Stimulated activated naive CD8-positive, alpha-beta T cell treated with anti-CD3 and anti-CD28 coated beads, Interleukin-15, Interleukin-2, amounts not matched to agents 100 ng/mL and 50 ng/mL, for 24 hours (primary cell): ENCODE measurements around the gene DLX3.
A peak's percentile ranks its signal among the peaks of the same experiment; 100 is the strongest.
"Not testable (repeated sequence)": the region's sequence is repeated elsewhere in the genome, so short reads cannot be mapped to it uniquely, and the experiment has no call there.

ENCODE experiments used
- H3K27ac Mint-ChIP-seq: one replicate; pipeline ENCODE4 v1.8.0; 2021; ENCODE audit warnings: mild to moderate bottlenecking, mixed read lengths
- H3K27me3 Mint-ChIP-seq: one replicate; pipeline ENCODE4 v1.8.0; 2021; ENCODE audit warnings: mixed read lengths
- H3K36me3 Mint-ChIP-seq: one replicate; pipeline ENCODE4 v1.8.0; 2021; ENCODE audit warnings: low read depth, mixed read lengths
- H3K4me1 Mint-ChIP-seq: one replicate; pipeline ENCODE4 v1.8.0; 2021; ENCODE audit warnings: low read depth, mixed read lengths
- H3K4me3 Mint-ChIP-seq: one replicate; pipeline ENCODE4 v1.8.0; 2021; ENCODE audit warnings: mild to moderate bottlenecking, mixed read lengths
- H3K9me3 Mint-ChIP-seq: one replicate; pipeline ENCODE4 v1.8.0; 2021; ENCODE audit warnings: mixed read lengths

Gene DLX3

GRCh38 chr17:49995055-49995738 lies at the start of gene DLX3:
DLX3 (minus strand) TSS chr17:49995224; CDS start chr17:49994998, 226 bp downstream.
- Mint-ChIP-seq H3K9me3 (no peaks in the 10 kb centered on the region), H3K4me3 (peak within 1 kb of the TSS; percentile 77), H3K27ac (no peak within 1 kb of the TSS), H3K4me1 (peaks cover 30% of the 10 kb centered on the region), H3K36me3 (no peaks in the 10 kb centered on the region), H3K27me3 (peaks cover 76% of the 10 kb centered on the region)

GRCh38 chr17:50044483-50044882 lies 49.5 kb upstream of the DLX3 start:
- Mint-ChIP-seq H3K4me3 (no peak overlapping the region), H3K36me3 (no peaks in the 10 kb centered on the region), H3K9me3 (no peaks in the 10 kb centered on the region), H3K27me3 (peaks cover 7% of the 10 kb centered on the region), H3K4me1 (peaks cover 12% of the 10 kb centered on the region), H3K27ac (no peak overlapping the region)

- Mint-ChIP-seq H3K27me3 (no peaks in the 10 kb centered on the region), H3K9me3 (no peaks in the 10 kb centered on the region), H3K27ac (no peak overlapping the region), H3K4me1 (peaks cover 12% of the 10 kb centered on the region), H3K36me3 (no peaks in the 10 kb centered on the region), H3K4me3 (no peak overlapping the region)
These were observed 48.5 kb upstream of the DLX3 start for GRCh38 chr17:50043290-50044148.

- no peak overlapping the region for H3K27ac Mint-ChIP-seq
- no peaks in the 10 kb centered on the region for H3K27me3 Mint-ChIP-seq
- H3K9me3 Mint-ChIP-seq = no peaks in the 10 kb centered on the region
- peaks cover 2% of the 10 kb centered on the region for H3K4me1 Mint-ChIP-seq
- no peak overlapping the region for H3K4me3 Mint-ChIP-seq
- no peaks in the 10 kb centered on the region for H3K36me3 Mint-ChIP-seq
These were observed 47.2 kb upstream of the DLX3 start for GRCh38 chr17:50042211-50042610.

GRCh38 chr17:50040496-50040895 lies 45.5 kb upstream of the DLX3 start:
- not testable (repeated sequence) for H3K36me3 Mint-ChIP-seq, H3K27ac Mint-ChIP-seq, H3K4me3 Mint-ChIP-seq, H3K9me3 Mint-ChIP-seq, H3K27me3 Mint-ChIP-seq, H3K4me1 Mint-ChIP-seq

GRCh38 chr17:50039058-50039457 lies 44.0 kb upstream of the DLX3 start:
- Mint-ChIP-seq H3K27ac (no peak overlapping the region), H3K36me3 (no peaks in the 10 kb centered on the region), H3K4me1 (no peaks in the 10 kb centered on the region), H3K4me3 (no peak overlapping the region), H3K27me3 (no peaks in the 10 kb centered on the region), H3K9me3 (no peaks in the 10 kb centered on the region)

- H3K4me3 Mint-ChIP-seq = no peak overlapping the region
- H3K27ac Mint-ChIP-seq = no peak overlapping the region
- H3K9me3 Mint-ChIP-seq = no peaks in the 10 kb centered on the region
- H3K4me1 Mint-ChIP-seq = no peaks in the 10 kb centered on the region
- no peaks in the 10 kb centered on the region for H3K27me3 Mint-ChIP-seq
- no peaks in the 10 kb centered on the region for H3K36me3 Mint-ChIP-seq
These were observed 42.5 kb upstream of the DLX3 start for GRCh38 chr17:50037321-50038107.

GRCh38 chr17:50036455-50037261 lies 41.6 kb upstream of the DLX3 start:
- Mint-ChIP-seq H3K9me3 (no peaks in the 10 kb centered on the region), H3K27ac (no peak overlapping the region), H3K36me3 (no peaks in the 10 kb centered on the region), H3K4me1 (no peaks in the 10 kb centered on the region), H3K27me3 (peaks cover 2% of the 10 kb centered on the region), H3K4me3 (no peak overlapping the region)

- H3K27me3 Mint-ChIP-seq = peaks cover 9% of the 10 kb centered on the region
- no peak overlapping the region for H3K27ac Mint-ChIP-seq
- H3K4me3 Mint-ChIP-seq = no peak overlapping the region
- no peaks in the 10 kb centered on the region for H3K36me3 Mint-ChIP-seq
- no peaks in the 10 kb centered on the region for H3K9me3 Mint-ChIP-seq
- no peaks in the 10 kb centered on the region for H3K4me1 Mint-ChIP-seq
These were observed 40.9 kb upstream of the DLX3 start for GRCh38 chr17:50035945-50036344.

GRCh38 chr17:50035421-50035879 lies 40.4 kb upstream of the DLX3 start:
- Mint-ChIP-seq H3K4me3 (no peak overlapping the region), H3K36me3 (no peaks in the 10 kb centered on the region), H3K9me3 (no peaks in the 10 kb centered on the region), H3K27ac (no peak overlapping the region), H3K4me1 (no peaks in the 10 kb centered on the region), H3K27me3 (peaks cover 12% of the 10 kb centered on the region)

- H3K36me3 Mint-ChIP-seq = no peaks in the 10 kb centered on the region
- no peak overlapping the region for H3K27ac Mint-ChIP-seq
- H3K4me1 Mint-ChIP-seq = no peaks in the 10 kb centered on the region
- H3K9me3 Mint-ChIP-seq = no peaks in the 10 kb centered on the region
- H3K4me3 Mint-ChIP-seq = no peak overlapping the region
- peaks cover 14% of the 10 kb centered on the region for H3K27me3 Mint-ChIP-seq
These were observed 39.7 kb upstream of the DLX3 start for GRCh38 chr17:50034498-50035364.

GRCh38 chr17:50033316-50033715 lies 38.3 kb upstream of the DLX3 start:
- Mint-ChIP-seq H3K36me3 (no peaks in the 10 kb centered on the region), H3K27me3 (peaks cover 24% of the 10 kb centered on the region), H3K27ac (no peak overlapping the region), H3K4me1 (no peaks in the 10 kb centered on the region), H3K9me3 (no peaks in the 10 kb centered on the region), H3K4me3 (no peak overlapping the region)

GRCh38 chr17:50029185-50029584 lies 34.2 kb upstream of the DLX3 start:
- no peaks in the 10 kb centered on the region for H3K9me3 Mint-ChIP-seq
- no peak overlapping the region for H3K4me3 Mint-ChIP-seq
- peaks cover 40% of the 10 kb centered on the region for H3K27me3 Mint-ChIP-seq
- no peak overlapping the region for H3K27ac Mint-ChIP-seq
- H3K4me1 Mint-ChIP-seq = peaks cover 14% of the 10 kb centered on the region
- H3K36me3 Mint-ChIP-seq = no peaks in the 10 kb centered on the region
